ENCODE measurements around the gene CBX5. TPM values are rescaled to one million over a fixed set of nuclear protein-coding genes. Genes with fewer than 3 reads are reported as not detected.
"Not testable (repeated sequence)": the region's sequence is repeated elsewhere in the genome, so short reads cannot be mapped to it uniquely, and the experiment has no call there.

CBX5 gene
- total and polyA plus RNA-seq, 2 donors = 8.4 to 48.1 TPM

GRCh38 chr12:54285150-54286041, 5.5 kb upstream of the CBX5 start:
- WGBS = 68% methylated on average over 5 of the region's 5 CpGs
- H3K36me3 ChIP-seq (ENCODE audit: control insufficient read depth in 2 of 2, insufficient read depth in 2 of 2, low read length in 1 of 2) = peaks cover 50 to 80% of the 10 kb centered on the region in 2 donors
- no peak overlapping the region for H3K4me3 ChIP-seq (ENCODE audit: low read length in 2 of 2)

GRCh38 chr12:54284070-54284780, 4.3 kb upstream of the CBX5 start:
- not testable (repeated sequence) for H3K27me3 ChIP-seq (ENCODE audit: control insufficient read depth in 2 of 2, insufficient read depth in 1 of 2, low read length in 1 of 2); DNase-seq (ENCODE audit: low read depth in 6 of 9, low spot score in 9 of 9); H3K9me3 ChIP-seq (ENCODE audit: control insufficient read depth in 2 of 2, insufficient read depth in 1 of 2, low read length in 1 of 2)
- WGBS = 56% methylated on average over 1 of the region's 2 CpGs
- peaks cover 13 to 25% of the 10 kb centered on the region in 2 donors for H3K4me1 ChIP-seq (ENCODE audit: control insufficient read depth in 2 of 2, insufficient read depth in 2 of 2, low read length in 2 of 2)
- peak overlapping the region in 1 of 2 donors; percentile 18 for H3K27ac ChIP-seq (ENCODE audit: low read depth in 1 of 2, low read length in 1 of 2)
- H3K4me3 ChIP-seq (ENCODE audit: low read length in 2 of 2) = peak overlapping the region; percentile 75 to 91
- H3K36me3 ChIP-seq (ENCODE audit: control insufficient read depth in 2 of 2, insufficient read depth in 2 of 2, low read length in 1 of 2) = peaks cover 45 to 74% of the 10 kb centered on the region in 2 donors

More at GRCh38 chr12:54285150-54286041, 5.5 kb upstream of the CBX5 start:
- Histone ChIP-seq H3K27ac (ENCODE audit: low read depth in 1 of 2, low read length in 1 of 2) (no peak overlapping the region), H3K9me3 (ENCODE audit: control insufficient read depth in 2 of 2, insufficient read depth in 1 of 2, low read length in 1 of 2) (no peaks in the 10 kb centered on the region), H3K4me1 (ENCODE audit: control insufficient read depth in 2 of 2, insufficient read depth in 2 of 2, low read length in 2 of 2) (peaks cover 13 to 25% of the 10 kb centered on the region in 2 donors), H3K27me3 (ENCODE audit: control insufficient read depth in 2 of 2, insufficient read depth in 1 of 2, low read length in 1 of 2) (no peaks in the 10 kb centered on the region)
- no peak for DNase-seq (ENCODE audit: low read depth in 6 of 9, low spot score in 9 of 9)

GRCh38 chr12:54282949-54283593, 3.1 kb upstream of the CBX5 start:
- peak overlapping the region; percentile 22 to 33 for H3K27ac ChIP-seq (ENCODE audit: low read depth in 1 of 2, low read length in 1 of 2)
- H3K27me3 ChIP-seq (ENCODE audit: control insufficient read depth in 2 of 2, insufficient read depth in 1 of 2, low read length in 1 of 2) = no peaks in the 10 kb centered on the region
- H3K4me3 ChIP-seq (ENCODE audit: low read length in 2 of 2) = peak overlapping the region; percentile 75 to 91
- DNase-seq (ENCODE audit: low read depth in 6 of 9, low spot score in 9 of 9) = no peak
- 35% methylated on average over 11 of the region's 11 CpGs for WGBS
- H3K9me3 ChIP-seq (ENCODE audit: control insufficient read depth in 2 of 2, insufficient read depth in 1 of 2, low read length in 1 of 2) = peaks cover 0 to 3% of the 10 kb centered on the region in 2 donors
- peaks cover 15 to 25% of the 10 kb centered on the region in 2 donors for H3K4me1 ChIP-seq (ENCODE audit: control insufficient read depth in 2 of 2, insufficient read depth in 2 of 2, low read length in 2 of 2)
- H3K36me3 ChIP-seq (ENCODE audit: control insufficient read depth in 2 of 2, insufficient read depth in 2 of 2, low read length in 1 of 2) = peaks cover 38 to 66% of the 10 kb centered on the region in 2 donors

GRCh38 chr12:54281694-54282093, 1.8 kb upstream of the CBX5 start:
- WGBS = 6% methylated on average over 4 of the region's 4 CpGs
- Histone ChIP-seq H3K4me1 (ENCODE audit: control insufficient read depth in 2 of 2, insufficient read depth in 2 of 2, low read length in 2 of 2) (peaks cover 19 to 30% of the 10 kb centered on the region in 2 donors), H3K36me3 (ENCODE audit: control insufficient read depth in 2 of 2, insufficient read depth in 2 of 2, low read length in 1 of 2) (peaks cover 29 to 57% of the 10 kb centered on the region in 2 donors)

DNA sequence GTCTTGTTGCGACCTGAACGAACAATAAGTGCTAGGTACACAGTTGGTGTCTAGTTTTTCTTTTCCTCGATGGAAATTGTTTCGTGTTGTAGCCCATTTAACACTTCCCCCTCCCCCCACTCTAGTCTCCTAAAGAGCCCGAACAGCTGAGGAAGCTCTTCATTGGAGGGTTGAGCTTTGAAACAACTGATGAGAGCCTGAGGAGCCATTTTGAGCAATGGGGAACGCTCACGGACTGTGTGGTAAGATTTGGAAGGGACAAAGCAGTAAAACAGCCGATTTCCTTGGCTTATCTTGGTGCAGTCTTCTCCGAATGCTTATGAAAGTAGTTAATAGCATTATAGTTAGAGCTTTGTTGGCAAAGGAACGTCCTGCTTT, 1.3 kb upstream of the CBX5 start:
- not testable (repeated sequence) for DNase-seq (ENCODE audit: low read depth in 6 of 9, low spot score in 9 of 9); H3K27me3 ChIP-seq (ENCODE audit: control insufficient read depth in 2 of 2, insufficient read depth in 1 of 2, low read length in 1 of 2); H3K9me3 ChIP-seq (ENCODE audit: control insufficient read depth in 2 of 2, insufficient read depth in 1 of 2, low read length in 1 of 2)
- peaks cover 23 to 30% of the 10 kb centered on the region in 2 donors for H3K4me1 ChIP-seq (ENCODE audit: control insufficient read depth in 2 of 2, insufficient read depth in 2 of 2, low read length in 2 of 2)
- H3K27ac ChIP-seq (ENCODE audit: low read depth in 1 of 2, low read length in 1 of 2) = peak overlapping the region; percentile 93 to 98
- peak overlapping the region; percentile 75 to 91 for H3K4me3 ChIP-seq (ENCODE audit: low read length in 2 of 2)
- peaks cover 25 to 53% of the 10 kb centered on the region in 2 donors for H3K36me3 ChIP-seq (ENCODE audit: control insufficient read depth in 2 of 2, insufficient read depth in 2 of 2, low read length in 1 of 2)
- WGBS = under 1% methylated on average over 10 of the region's 10 CpGs

More at GRCh38 chr12:54281694-54282093, 1.8 kb upstream of the CBX5 start:
- H3K9me3 ChIP-seq (ENCODE audit: control insufficient read depth in 2 of 2, insufficient read depth in 1 of 2, low read length in 1 of 2); DNase-seq (ENCODE audit: low read depth in 6 of 9, low spot score in 9 of 9); H3K27me3 ChIP-seq (ENCODE audit: control insufficient read depth in 2 of 2, insufficient read depth in 1 of 2, low read length in 1 of 2): not testable (repeated sequence)
- peak overlapping the region in 1 of 2 donors; percentile 98 for H3K27ac ChIP-seq (ENCODE audit: low read depth in 1 of 2, low read length in 1 of 2)
- peak overlapping the region; percentile 75 to 91 for H3K4me3 ChIP-seq (ENCODE audit: low read length in 2 of 2)

DNA sequence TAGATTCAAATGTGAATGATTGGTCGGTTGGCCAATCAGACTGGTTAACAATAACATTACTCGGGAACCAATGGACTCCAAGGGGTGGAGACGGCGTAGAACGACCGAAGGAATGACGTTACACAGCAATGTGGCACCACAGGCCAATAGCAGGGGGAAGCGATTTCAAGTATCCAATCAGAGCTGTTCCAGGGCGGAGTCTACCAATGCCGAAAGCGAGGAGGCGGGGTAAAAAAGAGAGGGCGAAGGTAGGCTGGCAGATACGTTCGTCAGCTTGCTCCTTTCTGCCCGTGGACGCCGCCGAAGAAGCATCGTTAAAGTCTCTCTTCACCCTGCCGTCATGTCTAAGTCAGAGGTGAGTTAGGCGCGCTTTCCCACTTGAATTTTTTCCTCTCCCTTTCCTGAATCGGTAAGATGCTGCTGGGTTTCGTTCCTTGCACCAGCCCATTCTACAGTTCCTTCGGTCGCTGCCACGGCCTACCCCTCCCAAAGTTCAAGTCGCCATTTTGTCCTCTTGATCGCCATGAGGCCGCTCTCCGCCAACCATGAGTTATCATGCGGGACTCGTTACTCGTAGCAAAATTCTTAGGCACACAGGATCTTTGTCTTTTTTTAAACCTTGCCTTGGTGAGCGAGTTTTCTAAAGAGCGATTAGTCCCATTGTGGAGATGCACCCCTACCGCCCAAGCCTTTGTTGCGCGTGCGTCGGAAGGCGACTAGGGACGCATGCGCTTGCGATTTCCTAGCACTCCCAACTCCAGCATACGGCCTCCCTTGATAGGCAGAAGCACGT, 742 bp upstream of the CBX5 start, which contains the start of gene HNRNPA1:
HNRNPA1 (plus strand) TSS at position 259 of the 793 bp plus-strand sequence; CDS start at position 341, 82 bp downstream.
- peaks cover 24 to 26% of the 10 kb centered on the region in 2 donors for H3K4me1 ChIP-seq (ENCODE audit: control insufficient read depth in 2 of 2, insufficient read depth in 2 of 2, low read length in 2 of 2)
- peaks cover 0 to 3% of the 10 kb centered on the region in 2 donors for H3K9me3 ChIP-seq (ENCODE audit: control insufficient read depth in 2 of 2, insufficient read depth in 1 of 2, low read length in 1 of 2)
- H3K27ac ChIP-seq (ENCODE audit: low read depth in 1 of 2, low read length in 1 of 2) = peak within 1 kb of the TSS; percentile 93 to 98
- under 1% methylated on average over 48 of the region's 48 CpGs for WGBS
- peak; percentile 94 to 100 (median 99) for DNase-seq (ENCODE audit: low read depth in 6 of 9, low spot score in 9 of 9)
- peaks cover 19 to 48% of the 10 kb centered on the region in 2 donors for H3K36me3 ChIP-seq (ENCODE audit: control insufficient read depth in 2 of 2, insufficient read depth in 2 of 2, low read length in 1 of 2)
- no peaks in the 10 kb centered on the region for H3K27me3 ChIP-seq (ENCODE audit: control insufficient read depth in 2 of 2, insufficient read depth in 1 of 2, low read length in 1 of 2)
- peak within 1 kb of the TSS; percentile 75 to 91 for H3K4me3 ChIP-seq (ENCODE audit: low read length in 2 of 2)

DNA sequence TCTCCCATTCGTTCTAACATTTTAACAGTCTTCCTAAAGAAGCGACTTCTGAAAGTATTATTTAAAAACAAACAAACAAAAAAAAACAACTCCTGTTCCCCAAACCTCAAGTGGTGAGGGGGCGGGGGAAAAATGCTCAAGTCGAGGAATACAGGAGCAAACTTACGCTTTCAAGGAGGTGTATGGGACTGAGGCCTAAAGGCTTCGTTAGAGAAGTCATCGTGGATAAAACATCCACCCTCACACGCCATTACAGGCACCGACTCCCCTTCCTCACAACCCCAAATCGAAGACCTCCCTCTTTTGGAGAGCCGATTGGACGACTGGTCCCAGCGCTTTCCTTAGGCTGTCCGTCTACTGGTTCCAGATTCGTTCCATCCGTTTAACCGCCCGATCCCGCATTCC, 693 bp downstream of the CBX5 start:
- DNase-seq (ENCODE audit: low read depth in 6 of 9, low spot score in 9 of 9) = no peak
- Histone ChIP-seq H3K27me3 (ENCODE audit: control insufficient read depth in 2 of 2, insufficient read depth in 1 of 2, low read length in 1 of 2) (no peaks in the 10 kb centered on the region), H3K9me3 (ENCODE audit: control insufficient read depth in 2 of 2, insufficient read depth in 1 of 2, low read length in 1 of 2) (peaks cover 0 to 3% of the 10 kb centered on the region in 2 donors), H3K4me1 (ENCODE audit: control insufficient read depth in 2 of 2, insufficient read depth in 2 of 2, low read length in 2 of 2) (peaks cover 22% of the 10 kb centered on the region in 2 donors), H3K36me3 (ENCODE audit: control insufficient read depth in 2 of 2, insufficient read depth in 2 of 2, low read length in 1 of 2) (peaks cover 15 to 44% of the 10 kb centered on the region in 2 donors), H3K27ac (ENCODE audit: low read depth in 1 of 2, low read length in 1 of 2) (peak overlapping the region; percentile 88 to 91), H3K4me3 (ENCODE audit: low read length in 2 of 2) (peak overlapping the region; percentile 75 to 91)
- WGBS = under 1% methylated on average over 19 of the region's 19 CpGs

DNA sequence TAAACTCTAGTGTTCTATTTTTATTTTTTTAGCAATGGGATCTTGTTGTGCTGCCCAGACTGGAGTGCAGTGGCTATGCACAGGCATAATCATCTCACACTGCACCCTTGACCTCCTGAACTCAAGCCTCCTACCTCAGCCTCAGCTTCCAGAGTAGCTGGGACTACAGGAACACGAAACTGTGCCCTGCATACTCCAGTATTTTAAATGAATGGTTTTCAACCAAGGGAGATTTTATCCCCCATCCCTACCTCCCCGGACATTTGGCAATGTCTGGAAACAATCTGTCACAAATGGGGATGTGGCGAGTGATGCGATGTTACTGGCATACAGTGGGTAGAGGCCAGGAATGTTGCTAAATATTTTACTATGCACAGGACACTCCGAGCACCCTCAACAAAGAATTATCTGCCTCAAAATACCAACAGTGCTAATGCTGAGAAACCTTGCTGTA, 2.1 kb downstream of the CBX5 start:
- Histone ChIP-seq H3K9me3 (ENCODE audit: control insufficient read depth in 2 of 2, insufficient read depth in 1 of 2, low read length in 1 of 2) (peaks cover 0 to 3% of the 10 kb centered on the region in 2 donors), H3K27ac (ENCODE audit: low read depth in 1 of 2, low read length in 1 of 2) (no peak overlapping the region), H3K4me3 (ENCODE audit: low read length in 2 of 2) (peak overlapping the region; percentile 75 to 91), H3K27me3 (ENCODE audit: control insufficient read depth in 2 of 2, insufficient read depth in 1 of 2, low read length in 1 of 2) (no peaks in the 10 kb centered on the region), H3K4me1 (ENCODE audit: control insufficient read depth in 2 of 2, insufficient read depth in 2 of 2, low read length in 2 of 2) (peaks cover 11 to 15% of the 10 kb centered on the region in 2 donors), H3K36me3 (ENCODE audit: control insufficient read depth in 2 of 2, insufficient read depth in 2 of 2, low read length in 1 of 2) (peaks cover 8 to 44% of the 10 kb centered on the region in 2 donors)
- no peak for DNase-seq (ENCODE audit: low read depth in 6 of 9, low spot score in 9 of 9)
- 55% methylated on average over 5 of the region's 5 CpGs for WGBS

Measured in thymus (tissue), 11 donors.